Testis (tissue), 2 donors: ENCODE results near the gene ZFR2.

ENCODE experiments used
- CTCF ChIP-seq, 3 experiments: fragments of 450-650 bp in 2 of 3; fragments of 200-600 bp in 1 of 3; sonication (generic) in 1 of 3; IDR thresholded peaks; one replicate each; pipeline ENCODE4 v1.5.1; 2016 to 2019; ENCODE audit warnings: antibody characterized with exemption in 3 of 3, mild to moderate bottlenecking in 2 of 3, moderate library complexity in 1 of 3
- POLR2A ChIP-seq: fragments of 450-650 bp; IDR thresholded peaks from one replicate; pipeline ENCODE4 v1.6.1; 2017; ENCODE audit warnings: antibody characterized with exemption, mild to moderate bottlenecking, moderate library complexity

GRCh38 chr19:3762501-3763459, 106.1 kb downstream of the ZFR2 start, which contains the start of gene MRPL54:
- TF ChIP-seq CTCF (IDR thresholded peaks at IDR 0.05) (peak in 1 of 3 experiments; percentile 11), POLR2A (no peak)
